ENCODE measurements around the gene RRP12. TPM values are rescaled to one million over a fixed set of nuclear protein-coding genes. Genes with fewer than 3 reads are reported as not detected.

The RRP12 gene
- total and polyA plus RNA-seq, 2 donors (not counting 3 experiments of a cell fraction or from before 2014, with no cell fraction given): 13.6 to 35.8 TPM

DNA sequence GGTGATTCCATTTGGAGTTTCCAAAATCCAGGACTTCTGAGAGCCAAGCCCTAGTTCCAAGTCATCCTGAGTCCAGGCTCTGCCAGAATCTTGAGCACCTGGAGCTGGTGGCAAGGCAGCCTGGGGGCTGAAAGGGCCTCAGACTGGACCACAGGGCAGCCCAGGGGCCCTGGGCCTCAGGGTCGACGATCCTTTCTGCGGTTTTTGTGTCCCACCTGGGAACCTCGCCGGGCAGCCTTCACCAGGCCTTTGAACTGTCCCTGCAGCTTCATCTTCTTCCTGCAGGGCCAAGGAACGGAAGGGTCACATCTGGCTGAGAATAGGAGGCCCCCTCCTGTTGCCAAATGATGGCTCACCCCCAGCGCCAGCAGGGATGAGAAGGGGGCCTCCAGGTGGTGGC is 44.2 kb downstream of the RRP12 start:
- intact Hi-C loops (cut with micrococcal nuclease) (loop anchor here (2.0 to 5.0 kb wide), 2 partner anchors 44 to 275 kb away; partner anchors contain the start of gene RRP12), dilution Hi-C loops (cut with MboI; ENCODE audit: extremely low pct_ligation_motif_present, low sequenced_read_pairs) (no loop called here)
- BruUV-seq (replicated peaks): TSS peak; percentile 90
- Histone ChIP-seq H3K27ac (ENCODE audit: insufficient read depth, low read depth, low read length) (no peak overlapping the region), H3K79me2 (ENCODE audit: control insufficient read depth, insufficient read depth, low read length) (no peaks in the 10 kb centered on the region), H3K4me1 (ENCODE audit: control insufficient read depth, extremely low read depth, insufficient read depth, low read length) (peaks cover 13% of the 10 kb centered on the region), H3K27me3 (ENCODE audit: control insufficient read depth in 2 of 2, insufficient read depth in 2 of 2, low read length in 2 of 2) (no peaks in the 10 kb centered on the region), H3K4me3 (replicated peaks in 1 of 3; ENCODE audit: insufficient read depth in 1 of 3, low read depth in 1 of 3, low read length in 3 of 3) (no peak overlapping the region), H4K20me1 (replicated peaks; ENCODE audit: control insufficient read depth, extremely low read depth, insufficient read depth, low read length) (no peaks in the 10 kb centered on the region), H3K9me3 (replicated peaks; ENCODE audit: control insufficient read depth, insufficient read depth, low read length) (no peaks in the 10 kb centered on the region), H2AFZ (ENCODE audit: low read depth, low read length) (no peak overlapping the region), H3K9ac (replicated peaks; ENCODE audit: extremely low read depth, insufficient read depth, low read length) (no peak overlapping the region), H3K9me1 (replicated peaks; ENCODE audit: control insufficient read depth, extremely low read depth, insufficient read depth, low read length) (no peaks in the 10 kb centered on the region), H3K36me3 (ENCODE audit: control insufficient read depth in 2 of 2, extremely low read depth in 1 of 2, insufficient read depth in 2 of 2, low read length in 2 of 2) (peaks cover 0 to 5% of the 10 kb centered on the region in 2 experiments), H3K4me2 (ENCODE audit: insufficient read depth, low read length) (no peak overlapping the region)
- no peak for FAIRE-seq
- CTCF ChIA-PET: interaction anchor here (1.0 to 5.9 kb wide), 3 partner anchors 45 to 284 kb away, joined by 3 to 79 read pairs (median 43); partner anchors contain the start of gene RRP12
- DNase-seq (ENCODE audit: low read depth, low spot score): no peak
- POLR2A ChIA-PET: no interaction called here
- TF ChIP-seq, protein P1, sequence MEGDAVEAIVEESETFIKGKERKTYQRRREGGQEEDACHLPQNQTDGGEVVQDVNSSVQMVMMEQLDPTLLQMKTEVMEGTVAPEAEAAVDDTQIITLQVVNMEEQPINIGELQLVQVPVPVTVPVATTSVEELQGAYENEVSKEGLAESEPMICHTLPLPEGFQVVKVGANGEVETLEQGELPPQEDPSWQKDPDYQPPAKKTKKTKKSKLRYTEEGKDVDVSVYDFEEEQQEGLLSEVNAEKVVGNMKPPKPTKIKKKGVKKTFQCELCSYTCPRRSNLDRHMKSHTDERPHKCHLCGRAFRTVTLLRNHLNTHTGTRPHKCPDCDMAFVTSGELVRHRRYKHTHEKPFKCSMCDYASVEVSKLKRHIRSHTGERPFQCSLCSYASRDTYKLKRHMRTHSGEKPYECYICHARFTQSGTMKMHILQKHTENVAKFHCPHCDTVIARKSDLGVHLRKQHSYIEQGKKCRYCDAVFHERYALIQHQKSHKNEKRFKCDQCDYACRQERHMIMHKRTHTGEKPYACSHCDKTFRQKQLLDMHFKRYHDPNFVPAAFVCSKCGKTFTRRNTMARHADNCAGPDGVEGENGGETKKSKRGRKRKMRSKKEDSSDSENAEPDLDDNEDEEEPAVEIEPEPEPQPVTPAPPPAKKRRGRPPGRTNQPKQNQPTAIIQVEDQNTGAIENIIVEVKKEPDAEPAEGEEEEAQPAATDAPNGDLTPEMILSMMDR (IDR thresholded peaks at IDR 0.05; ENCODE audit: extremely low read depth in 1 of 2, insufficient read depth in 1 of 2, low read depth in 1 of 2, low read length in 2 of 2): no peak
- TF ChIP-seq FOS (IDR thresholded peaks at IDR 0.05; ENCODE audit: borderline replicate concordance, insufficient read depth, low read length) (no peak), POLR2A (IDR thresholded peaks at IDR 0.05; ENCODE audit: low read depth, low read length) (no peak), GATA2 (IDR thresholded peaks at IDR 0.05; ENCODE audit: insufficient read depth, insufficient read length, low read depth, low read length) (no peak), EZH2 (IDR thresholded peaks at IDR 0.05; ENCODE audit: borderline replicate concordance, low read depth, low read length, severe bottlenecking) (no peak), POLR2AphosphoS5 (IDR thresholded peaks at IDR 0.05; ENCODE audit: insufficient read depth, low read depth, low read length) (no peak), MYC (IDR thresholded peaks at IDR 0.05; ENCODE audit: low read depth, low read length) (no peak), JUN (IDR thresholded peaks at IDR 0.05; ENCODE audit: borderline replicate concordance, insufficient read depth, insufficient read length, low read depth) (no peak)
- TF ChIP-seq, protein P2, sequence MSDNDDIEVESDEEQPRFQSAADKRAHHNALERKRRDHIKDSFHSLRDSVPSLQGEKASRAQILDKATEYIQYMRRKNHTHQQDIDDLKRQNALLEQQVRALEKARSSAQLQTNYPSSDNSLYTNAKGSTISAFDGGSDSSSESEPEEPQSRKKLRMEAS (IDR thresholded peaks at IDR 0.05; ENCODE audit: insufficient read depth, insufficient read length): no peak

All from endothelial cell of umbilical vein (primary cell).